Stimulated activated naive B cell treated with anti-CD40 and anti-IgM and Interleukin-4, amounts not matched to agents 10 μg/mL and 1 μg/mL and 100 μg/mL, for 72 hours (primary cell): ENCODE measurements around the gene FKBP5.
"Not testable (repeated sequence)": the region's sequence is repeated elsewhere in the genome, so short reads cannot be mapped to it uniquely, and the experiment has no call there.

Experiments used
- ATAC-seq, 2 donors: fragments of 150-1000 bp; cut with Tn5 transposase; replicated peaks; 2 replicates each; pipeline ENCODE4 v1.10.0; 2021; ENCODE audit warnings: moderate library complexity in 1 of 2
- DNase-seq: peaks from one replicate; pipeline ENCODE4 v3.0.0; 2021
- H3K27ac Mint-ChIP-seq: one replicate; pipeline ENCODE4 v1.8.0; 2022; ENCODE audit warnings: mild to moderate bottlenecking, mixed read lengths
- H3K27me3 Mint-ChIP-seq, 2 donors: one replicate each; pipeline ENCODE4 v1.8.0; 2022; ENCODE audit warnings: mixed read lengths in 2 of 2
- H3K36me3 Mint-ChIP-seq, 2 donors: one replicate each; pipeline ENCODE4 v1.8.0; 2022; ENCODE audit warnings: mixed read lengths in 2 of 2, mild to moderate bottlenecking in 1 of 2
- H3K4me1 Mint-ChIP-seq, 2 donors: one replicate each; pipeline ENCODE4 v1.8.0; 2022; ENCODE audit warnings: mixed read lengths in 2 of 2, mild to moderate bottlenecking in 1 of 2
- H3K4me3 Mint-ChIP-seq, 2 donors: one replicate each; pipeline ENCODE4 v1.8.0; 2022; ENCODE audit warnings: mild to moderate bottlenecking in 2 of 2, mixed read lengths in 2 of 2, moderate library complexity in 1 of 2
- H3K9me3 Mint-ChIP-seq, 2 donors: one replicate each; pipeline ENCODE4 v1.8.0; 2022; ENCODE audit warnings: mixed read lengths in 2 of 2, mild to moderate bottlenecking in 1 of 2

FKBP5 gene

DNA sequence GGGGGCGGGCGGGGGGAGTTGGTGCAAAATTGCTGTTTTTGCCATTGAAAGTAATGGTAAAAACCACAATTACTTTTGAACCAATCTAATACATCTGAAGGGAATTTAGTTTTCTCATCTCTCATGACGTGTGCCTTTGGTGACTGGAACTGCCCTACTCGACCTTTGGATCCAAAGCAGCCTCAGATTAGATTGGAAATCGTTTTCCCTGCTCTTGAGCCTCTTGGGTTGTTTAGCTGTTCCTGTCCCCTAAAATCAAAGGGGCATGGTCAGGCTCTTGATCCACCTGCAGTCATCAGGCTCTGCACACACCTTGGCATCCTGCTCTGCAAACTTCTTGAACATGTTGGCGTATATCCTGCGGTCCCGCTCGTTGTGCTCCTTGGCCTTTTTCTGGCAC is 112.0 kb downstream of the FKBP5 start:
- Mint-ChIP-seq H3K27me3 (no peaks in the 10 kb centered on the region), H3K27ac (no peak overlapping the region), H3K36me3 (peaks cover 13 to 17% of the 10 kb centered on the region in 2 donors), H3K9me3 (no peaks in the 10 kb centered on the region), H3K4me1 (no peaks in the 10 kb centered on the region), H3K4me3 (no peak overlapping the region)
- DNase-seq (no peak), ATAC-seq (no peak)

DNA sequence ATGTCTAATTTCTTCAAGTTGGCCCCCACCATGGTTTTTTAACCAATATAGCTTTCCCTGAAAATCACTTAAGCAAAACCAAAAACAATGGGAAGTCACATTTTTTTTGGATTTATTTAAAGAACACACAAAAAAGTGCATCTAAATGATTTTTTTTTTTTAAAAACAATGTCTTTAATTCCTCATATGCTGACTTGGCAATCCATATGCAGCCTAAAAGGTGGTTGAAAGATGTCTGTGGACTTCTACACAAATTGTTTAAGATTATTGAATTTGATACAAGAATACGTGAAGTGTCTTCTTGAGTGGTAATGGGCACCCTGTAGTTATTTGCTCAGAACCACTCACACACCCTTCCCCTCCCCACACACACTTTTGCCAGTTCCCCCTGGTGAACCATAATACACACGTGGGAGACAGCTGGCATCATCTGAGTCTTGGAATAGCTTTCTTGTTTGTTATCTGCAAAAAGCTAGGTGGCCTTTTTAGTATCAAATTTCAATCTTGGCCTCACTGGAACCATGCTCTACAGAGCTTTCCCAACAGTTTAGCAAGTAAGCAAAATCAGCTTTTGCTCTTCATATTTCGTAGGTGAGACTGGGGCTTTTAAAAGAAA is 115.1 kb downstream of the FKBP5 start:
- Mint-ChIP-seq H3K4me1 (no peaks in the 10 kb centered on the region), H3K4me3 (no peak overlapping the region), H3K36me3 (peaks cover 15 to 17% of the 10 kb centered on the region in 2 donors), H3K27ac (no peak overlapping the region), H3K9me3 (no peaks in the 10 kb centered on the region), H3K27me3 (no peaks in the 10 kb centered on the region)
- DNase-seq (no peak), ATAC-seq (no peak)

DNA sequence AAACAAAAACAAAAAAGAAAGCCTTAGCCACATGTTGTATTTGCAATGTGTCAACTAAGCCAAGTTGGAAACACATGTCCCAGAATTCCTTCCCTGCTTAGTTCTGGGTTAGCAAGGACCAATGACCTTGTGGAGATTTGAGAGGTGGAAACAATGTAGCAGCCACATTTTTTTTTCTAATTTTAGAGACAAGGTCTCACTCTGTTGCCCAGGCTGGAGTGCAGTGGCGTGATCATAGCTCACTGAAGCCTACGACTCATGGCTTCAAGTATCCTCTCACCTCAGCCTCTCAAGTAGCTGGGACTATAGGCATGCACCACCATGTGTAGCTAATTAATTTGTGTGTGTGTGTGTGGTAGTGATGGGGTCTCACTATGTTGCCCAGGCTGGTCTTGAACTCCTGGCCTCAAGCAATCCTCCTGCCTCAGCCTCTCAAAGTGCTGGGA is 117.8 kb downstream of the FKBP5 start:
- not testable (repeated sequence) for H3K9me3 Mint-ChIP-seq, ATAC-seq, H3K4me3 Mint-ChIP-seq, DNase-seq, H3K4me1 Mint-ChIP-seq, H3K27ac Mint-ChIP-seq
- H3K36me3 Mint-ChIP-seq: peaks cover 15 to 16% of the 10 kb centered on the region in 2 donors
- H3K27me3 Mint-ChIP-seq: peaks cover 0 to 11% of the 10 kb centered on the region in 2 donors

DNA sequence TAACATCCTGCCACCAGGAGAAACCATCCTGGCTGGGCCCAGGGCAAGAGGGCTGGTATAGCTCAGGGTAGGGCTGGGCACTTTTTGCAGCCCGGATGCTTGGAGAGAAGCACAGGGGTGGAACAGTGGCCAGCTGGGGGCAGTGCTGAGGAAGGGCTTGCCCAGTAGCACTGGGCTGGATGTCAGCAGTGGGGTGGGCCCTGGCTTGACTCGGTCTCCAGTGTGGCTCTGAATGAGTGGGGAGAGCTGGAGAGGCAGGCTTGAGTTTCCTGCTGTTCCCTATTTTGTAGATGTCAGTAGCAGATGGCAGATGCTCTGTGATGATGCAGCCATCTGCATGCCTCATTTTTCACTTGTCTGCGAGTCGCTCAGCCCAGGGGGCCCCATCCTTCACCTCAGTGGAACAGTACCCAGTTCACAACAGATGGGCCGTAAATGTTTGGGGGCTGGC is 119.7 kb downstream of the FKBP5 start:
- H3K27me3 Mint-ChIP-seq: peaks cover 0 to 15% of the 10 kb centered on the region in 2 donors
- no peak for DNase-seq
- ATAC-seq: peak; percentile 44 to 45
- H3K4me3 Mint-ChIP-seq: no peak overlapping the region
- no peaks in the 10 kb centered on the region for H3K4me1 Mint-ChIP-seq
- peaks cover 2 to 7% of the 10 kb centered on the region in 2 donors for H3K36me3 Mint-ChIP-seq
- no peak overlapping the region for H3K27ac Mint-ChIP-seq
- no peaks in the 10 kb centered on the region for H3K9me3 Mint-ChIP-seq

DNA sequence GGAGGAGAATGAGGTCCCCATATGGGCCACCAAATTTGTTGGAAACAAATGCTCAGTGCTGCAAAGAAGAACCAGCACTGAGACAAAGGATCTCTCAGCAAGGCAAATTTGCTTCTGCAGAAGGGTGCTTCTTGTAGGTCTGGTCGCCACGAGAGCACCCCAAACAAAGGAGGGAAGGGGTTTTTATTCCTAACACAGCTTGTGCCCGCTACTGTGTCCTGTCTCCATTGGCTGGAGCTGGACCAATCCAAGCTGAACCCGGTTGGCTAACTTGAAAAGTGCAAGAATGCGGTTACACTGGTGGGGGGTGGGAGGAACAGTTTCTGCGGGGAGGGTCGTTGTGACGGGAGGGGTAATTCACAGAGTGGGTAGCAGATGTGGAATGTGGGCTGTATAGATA is 121.9 kb downstream of the FKBP5 start:
- H3K27ac Mint-ChIP-seq: no peak overlapping the region
- H3K9me3 Mint-ChIP-seq: no peaks in the 10 kb centered on the region
- H3K4me1 Mint-ChIP-seq: peaks cover 2 to 4% of the 10 kb centered on the region in 2 donors
- H3K4me3 Mint-ChIP-seq: no peak overlapping the region
- H3K36me3 Mint-ChIP-seq: peaks cover 2 to 4% of the 10 kb centered on the region in 2 donors
- H3K27me3 Mint-ChIP-seq: peaks cover 0 to 15% of the 10 kb centered on the region in 2 donors
- no peak for ATAC-seq
- no peak for DNase-seq

DNA sequence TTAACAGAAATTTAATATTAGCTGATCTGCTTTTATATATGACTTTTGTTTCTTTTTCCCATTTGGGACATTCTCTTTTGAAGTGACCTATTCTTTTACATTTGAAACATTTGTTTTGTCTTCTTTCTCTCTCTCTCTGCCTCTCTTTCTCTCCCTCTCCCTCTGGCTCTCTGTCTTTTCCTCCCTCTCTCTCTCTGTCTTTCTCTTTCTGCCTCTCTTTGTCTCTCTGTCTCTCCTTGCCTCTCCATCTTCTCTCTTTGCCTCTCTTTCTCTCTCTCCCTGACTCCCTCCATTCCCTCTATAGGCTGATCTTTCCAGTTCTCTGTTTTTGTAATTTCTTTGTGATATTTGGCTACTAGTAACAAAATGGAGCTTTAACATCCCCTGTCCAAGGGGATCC is 124.0 kb downstream of the FKBP5 start:
- peaks cover 0 to 15% of the 10 kb centered on the region in 2 donors for H3K27me3 Mint-ChIP-seq
- ATAC-seq: no peak
- H3K4me3 Mint-ChIP-seq: no peak overlapping the region
- no peak for DNase-seq
- no peaks in the 10 kb centered on the region for H3K9me3 Mint-ChIP-seq
- H3K27ac Mint-ChIP-seq: no peak overlapping the region
- H3K36me3 Mint-ChIP-seq: peaks cover 2 to 4% of the 10 kb centered on the region in 2 donors
- peaks cover 8 to 11% of the 10 kb centered on the region in 2 donors for H3K4me1 Mint-ChIP-seq

DNA sequence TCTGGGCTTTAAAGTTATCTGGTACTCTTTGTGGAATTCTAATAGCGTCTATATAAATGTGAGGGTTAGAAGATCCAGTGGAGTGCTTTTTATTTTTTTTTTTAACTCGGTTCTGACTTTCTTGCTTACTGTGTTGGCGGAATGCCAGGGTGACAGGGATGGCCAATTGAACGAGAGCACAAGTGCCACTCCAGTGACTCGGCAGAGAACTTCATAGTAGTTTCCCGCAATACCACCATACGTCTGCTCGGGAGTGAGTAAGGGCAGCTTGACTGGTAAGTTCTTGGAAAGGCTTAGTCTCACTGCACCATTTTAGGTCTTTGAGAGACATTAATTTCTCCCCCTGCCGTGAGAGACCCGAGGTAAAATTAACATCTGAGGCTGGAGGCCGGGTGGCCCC is 126.7 kb downstream of the FKBP5 start:
- Mint-ChIP-seq H3K36me3 (peaks cover 0 to 4% of the 10 kb centered on the region in 2 donors), H3K4me1 (peaks cover 8 to 13% of the 10 kb centered on the region in 2 donors), H3K4me3 (no peak overlapping the region), H3K9me3 (no peaks in the 10 kb centered on the region), H3K27me3 (peaks cover 0 to 14% of the 10 kb centered on the region in 2 donors), H3K27ac (no peak overlapping the region)
- ATAC-seq: no peak
- no peak for DNase-seq

DNA sequence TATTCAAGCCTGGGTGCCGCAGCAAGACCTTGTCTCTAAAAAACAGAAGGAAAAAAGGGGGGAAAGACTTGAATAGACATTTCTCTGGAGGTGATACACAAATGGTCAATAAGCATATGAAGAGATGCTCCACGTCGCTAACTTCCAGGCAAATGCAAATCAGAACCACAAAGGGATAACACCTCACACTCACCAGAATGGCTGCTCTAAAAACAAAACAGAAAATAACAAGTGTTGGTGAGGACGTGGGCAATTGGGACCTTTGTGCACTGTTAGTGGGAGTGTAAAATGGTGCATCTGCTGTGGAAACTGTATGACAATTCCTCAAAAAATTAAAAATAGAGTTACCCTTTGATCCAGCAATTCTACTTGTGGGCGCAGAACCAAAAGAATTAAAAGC is 127.6 kb downstream of the FKBP5 start:
- H3K27me3 Mint-ChIP-seq: peaks cover 0 to 5% of the 10 kb centered on the region in 2 donors
- H3K36me3 Mint-ChIP-seq: no peaks in the 10 kb centered on the region

DNA sequence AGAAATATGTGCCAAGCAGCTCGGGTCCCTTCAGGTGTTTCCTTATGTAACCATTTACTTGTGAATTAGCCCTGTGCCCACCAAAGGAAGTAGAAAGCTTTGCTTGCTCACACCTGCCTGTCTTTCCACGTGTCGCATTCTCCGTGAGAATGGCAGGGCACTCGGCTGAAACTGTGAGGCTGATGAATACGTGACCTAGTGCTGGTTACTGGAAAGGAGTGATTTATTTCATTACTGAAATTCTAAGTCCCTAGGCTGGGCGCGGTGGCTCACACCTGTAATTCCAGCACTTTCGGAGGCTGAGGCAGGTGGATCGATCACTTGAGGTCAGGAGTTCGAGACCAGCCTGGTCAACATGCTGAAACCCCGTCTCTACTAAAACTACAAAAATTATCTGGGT is 130.1 kb downstream of the FKBP5 start:
- no peaks in the 10 kb centered on the region for H3K9me3 Mint-ChIP-seq
- H3K36me3 Mint-ChIP-seq: no peaks in the 10 kb centered on the region
- ATAC-seq (no peak), DNase-seq (no peak)
- H3K27ac Mint-ChIP-seq: no peak overlapping the region
- peaks cover 8 to 13% of the 10 kb centered on the region in 2 donors for H3K4me1 Mint-ChIP-seq
- peaks cover 0 to 6% of the 10 kb centered on the region in 2 donors for H3K27me3 Mint-ChIP-seq
- H3K4me3 Mint-ChIP-seq: no peak overlapping the region

More for the DNA sequence above, 127.6 kb downstream of the FKBP5 start:
- Mint-ChIP-seq H3K4me1 (peaks cover 8 to 13% of the 10 kb centered on the region in 2 donors), H3K4me3 (no peak overlapping the region), H3K27ac (no peak overlapping the region), H3K9me3 (no peaks in the 10 kb centered on the region)
- ATAC-seq (peak in 1 of 2 donors; percentile 52), DNase-seq (no peak)

DNA sequence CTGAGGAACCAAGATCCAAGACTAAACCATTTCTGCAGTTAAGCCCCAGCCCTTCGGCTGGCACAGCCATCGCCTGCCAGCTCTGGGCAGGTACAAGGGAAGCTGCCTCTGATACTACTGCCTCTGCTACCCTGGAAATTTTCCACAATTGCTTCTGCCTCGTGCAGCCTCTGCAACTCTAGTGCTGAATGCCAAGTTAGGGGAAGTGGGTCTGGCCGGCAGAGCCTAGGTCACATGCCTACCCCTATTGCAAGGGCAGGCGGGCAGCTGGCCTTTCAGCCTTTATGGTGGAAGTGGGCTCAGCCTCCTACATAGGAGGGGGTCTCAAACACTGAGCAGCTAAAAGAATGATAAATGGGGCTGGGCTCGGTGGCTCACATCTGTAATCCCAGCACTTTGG is 131.5 kb downstream of the FKBP5 start:
- Mint-ChIP-seq H3K36me3 (no peaks in the 10 kb centered on the region), H3K27me3 (peaks cover 0 to 6% of the 10 kb centered on the region in 2 donors), H3K4me1 (peaks cover 4 to 11% of the 10 kb centered on the region in 2 donors), H3K27ac (no peak overlapping the region), H3K9me3 (no peaks in the 10 kb centered on the region), H3K4me3 (no peak overlapping the region)
- DNase-seq (no peak), ATAC-seq (no peak)

DNA sequence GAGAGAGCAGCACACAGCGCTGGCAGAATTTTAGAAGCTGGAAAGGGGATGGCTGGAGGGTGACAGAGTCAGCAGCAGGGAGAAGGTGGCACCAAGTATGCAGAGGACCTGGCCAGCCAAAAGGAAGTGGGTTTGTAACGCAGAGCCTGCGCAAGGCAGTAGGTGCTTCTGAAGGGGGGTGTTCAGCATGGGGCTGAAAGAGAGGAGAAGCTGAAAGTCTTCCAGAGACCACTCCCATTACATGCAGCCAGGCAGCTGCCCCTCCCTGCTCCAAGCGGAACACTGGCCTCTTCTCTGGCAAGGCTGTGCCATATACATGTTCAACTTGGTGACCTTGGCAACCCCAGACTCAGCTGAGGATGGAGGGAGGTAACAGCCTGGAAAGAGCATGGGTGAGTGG is 133.9 kb downstream of the FKBP5 start:
- Mint-ChIP-seq H3K27me3 (peaks cover 6 to 7% of the 10 kb centered on the region in 2 donors), H3K9me3 (peaks cover 4 to 5% of the 10 kb centered on the region in 2 donors), H3K27ac (no peak overlapping the region), H3K36me3 (peaks cover 0 to 5% of the 10 kb centered on the region in 2 donors), H3K4me1 (peaks cover 0 to 3% of the 10 kb centered on the region in 2 donors), H3K4me3 (no peak overlapping the region)
- DNase-seq (no peak), ATAC-seq (no peak)

DNA sequence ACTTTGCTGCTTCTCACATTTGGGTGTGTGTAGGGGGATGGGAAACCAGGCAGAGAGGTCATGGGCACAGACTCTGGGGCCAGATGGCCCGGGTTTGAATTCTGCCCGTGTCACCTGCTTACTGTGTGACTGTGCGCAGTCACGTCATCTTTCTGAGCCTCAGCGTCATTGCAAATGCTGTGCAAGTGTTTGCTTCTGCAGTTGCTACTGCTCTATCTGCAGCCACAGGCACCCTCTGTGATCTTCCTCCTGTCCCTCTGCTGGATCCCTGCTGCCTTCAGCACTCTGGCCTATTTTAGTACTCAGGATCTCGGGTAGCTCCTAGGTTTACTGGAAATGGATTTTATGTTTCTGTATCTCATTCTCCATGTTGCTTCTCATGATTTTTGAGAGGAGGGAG is 135.4 kb downstream of the FKBP5 start:
- Mint-ChIP-seq H3K4me3 (no peak overlapping the region), H3K9me3 (peaks cover 4 to 5% of the 10 kb centered on the region in 2 donors), H3K27ac (no peak overlapping the region), H3K36me3 (peaks cover 0 to 8% of the 10 kb centered on the region in 2 donors), H3K27me3 (peaks cover 6 to 7% of the 10 kb centered on the region in 2 donors), H3K4me1 (no peaks in the 10 kb centered on the region)
- DNase-seq (no peak), ATAC-seq (no peak)

DNA sequence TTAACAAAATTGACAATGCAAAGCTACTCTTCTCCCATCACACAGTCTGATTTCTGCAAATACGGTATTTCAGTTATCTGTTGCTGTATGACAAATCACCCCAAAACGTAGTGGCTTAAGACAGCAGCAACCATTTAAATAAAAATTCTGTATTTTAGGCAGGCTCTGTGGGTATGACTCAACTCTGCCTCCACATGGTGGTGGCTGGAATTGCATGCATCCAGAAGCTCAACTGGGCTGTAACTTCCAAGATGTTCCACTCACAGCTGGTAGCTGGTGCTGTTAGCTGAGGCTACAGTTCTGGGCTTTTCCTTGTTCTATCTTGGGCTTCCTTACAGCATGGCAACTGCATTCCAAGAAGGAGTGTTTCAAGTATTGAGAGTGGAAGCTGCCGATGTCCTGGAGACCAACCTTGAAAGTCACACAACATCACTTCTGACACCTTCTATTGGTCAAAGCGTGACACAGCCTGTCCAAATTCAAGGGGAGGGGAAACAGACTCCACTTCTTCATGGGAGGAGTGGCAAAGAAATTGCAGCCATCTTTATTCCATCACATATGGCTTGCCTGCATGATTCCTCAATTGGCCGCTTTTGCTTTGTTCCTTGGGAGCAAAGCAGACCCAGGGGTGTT is 136.3 kb downstream of the FKBP5 start:
- Mint-ChIP-seq H3K9me3 (peaks cover 4 to 5% of the 10 kb centered on the region in 2 donors), H3K36me3 (peaks cover 0 to 8% of the 10 kb centered on the region in 2 donors), H3K27ac (no peak overlapping the region), H3K27me3 (peaks cover 6 to 7% of the 10 kb centered on the region in 2 donors), H3K4me3 (no peak overlapping the region), H3K4me1 (no peaks in the 10 kb centered on the region)
- DNase-seq (no peak), ATAC-seq (no peak)

DNA sequence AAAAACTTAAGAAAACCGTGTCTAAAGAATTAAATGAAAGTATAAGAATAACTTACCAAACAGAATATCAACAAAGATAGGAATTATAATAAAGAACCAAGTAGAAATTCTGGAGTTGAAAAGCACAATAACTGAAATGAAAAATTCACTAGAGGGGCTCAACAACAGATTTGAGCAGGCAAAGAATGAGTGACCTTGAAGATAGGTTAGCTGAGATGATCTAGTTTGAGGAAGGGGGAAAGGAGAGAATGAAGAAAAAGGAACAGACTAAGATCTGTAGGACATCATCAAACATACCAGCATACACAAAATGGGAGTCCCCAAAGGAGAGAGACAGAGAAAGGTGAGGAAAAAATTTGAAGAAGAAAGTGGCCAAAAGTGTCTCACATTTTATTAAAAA is 138.3 kb downstream of the FKBP5 start:
- DNase-seq (no peak), ATAC-seq (no peak)
- Mint-ChIP-seq H3K4me1 (no peaks in the 10 kb centered on the region), H3K4me3 (no peak overlapping the region), H3K27ac (no peak overlapping the region), H3K9me3 (peaks cover 4 to 5% of the 10 kb centered on the region in 2 donors), H3K27me3 (peaks cover 6 to 7% of the 10 kb centered on the region in 2 donors), H3K36me3 (peaks cover 0 to 8% of the 10 kb centered on the region in 2 donors)

DNA sequence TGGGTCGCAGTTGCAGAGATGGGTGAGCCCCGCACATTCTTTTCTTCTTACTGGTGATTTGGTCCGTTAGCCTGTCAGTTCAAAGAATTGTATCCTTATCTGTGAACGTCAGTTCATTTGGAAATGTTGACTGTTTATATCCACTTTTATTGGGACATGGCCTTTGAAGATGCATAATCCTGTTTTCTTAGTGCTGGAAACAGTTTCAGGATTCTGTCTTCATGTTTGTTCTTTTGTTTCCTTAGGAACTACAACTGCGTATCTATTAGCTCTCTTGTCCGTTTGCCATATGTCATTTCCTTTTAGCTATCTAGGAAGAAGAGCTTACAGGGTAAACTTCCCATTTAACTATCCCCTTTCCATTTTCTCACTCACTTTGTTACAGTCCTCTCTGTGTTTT is 141.0 kb downstream of the FKBP5 start:
- no peaks in the 10 kb centered on the region for H3K4me1 Mint-ChIP-seq
- H3K4me3 Mint-ChIP-seq: no peak overlapping the region
- H3K9me3 Mint-ChIP-seq: peaks cover 4 to 5% of the 10 kb centered on the region in 2 donors
- DNase-seq (no peak), ATAC-seq (no peak)
- H3K27me3 Mint-ChIP-seq: peaks cover 0 to 11% of the 10 kb centered on the region in 2 donors
- H3K36me3 Mint-ChIP-seq: peaks cover 0 to 8% of the 10 kb centered on the region in 2 donors
- H3K27ac Mint-ChIP-seq: no peak overlapping the region
